HEK293 (cell line): Measurements from ENCODE around the gene PLCG2.

ENCODE experiments used
- GLIS2 ChIP-seq: fragments of 450-650 bp; formaldehyde crosslinking; IDR thresholded peaks from 2 replicates; pipeline ENCODE4 v1.5.1; 2016; ENCODE audit warnings: missing biosample characterization, missing genetic modification characterization
- TCF7L2 ChIP-seq: IDR thresholded peaks from 2 replicates; pipeline ENCODE4 v1.6.1; 2011; ENCODE audit warnings: low read depth, mild to moderate bottlenecking, inconsistent platforms, low read length, moderate library complexity, borderline replicate concordance
- WT1 ChIP-seq: fragments of 450-650 bp; formaldehyde crosslinking; IDR thresholded peaks from 2 replicates; pipeline ENCODE4 v1.5.1; 2016; ENCODE audit warnings: missing biosample characterization, missing genetic modification characterization
- ZIC2 ChIP-seq: fragments of 450-650 bp; formaldehyde crosslinking; IDR thresholded peaks from 2 replicates; pipeline ENCODE4 v1.5.1; 2016; ENCODE audit warnings: missing biosample characterization, missing genetic modification characterization
- ZNF112 ChIP-seq: fragments of 450-650 bp; formaldehyde crosslinking; IDR thresholded peaks from 2 replicates; pipeline ENCODE4 v1.5.0; 2017; ENCODE audit warnings: missing biosample characterization, missing genetic modification characterization
- ZNF16 ChIP-seq: fragments of 450-650 bp; formaldehyde crosslinking; IDR thresholded peaks from 2 replicates; pipeline ENCODE4 v1.5.1; 2016; ENCODE audit warnings: low read depth, missing biosample characterization, missing genetic modification characterization
- ZNF175 ChIP-seq: fragments of 450-650 bp; formaldehyde crosslinking; IDR thresholded peaks from 2 replicates; pipeline ENCODE4 v1.5.1; 2016; ENCODE audit warnings: missing biosample characterization, missing genetic modification characterization
- ZNF221 ChIP-seq: fragments of 450-650 bp; formaldehyde crosslinking; IDR thresholded peaks from 2 replicates; pipeline ENCODE4 v1.5.1; 2017; ENCODE audit warnings: missing biosample characterization, missing genetic modification characterization, borderline replicate concordance
- ZNF292 ChIP-seq: fragments of 450-650 bp; formaldehyde crosslinking; IDR thresholded peaks from 2 replicates; pipeline ENCODE4 v1.5.1; 2016; ENCODE audit warnings: low read depth, missing biosample characterization, missing genetic modification characterization, borderline replicate concordance
- ZNF324 ChIP-seq: fragments of 450-650 bp; formaldehyde crosslinking; IDR thresholded peaks from 2 replicates; pipeline ENCODE4 v1.5.1; 2016; ENCODE audit warnings: missing biosample characterization, missing genetic modification characterization
- ZNF416 ChIP-seq: fragments of 450-650 bp; formaldehyde crosslinking; IDR thresholded peaks from 2 replicates; pipeline ENCODE4 v1.5.1; 2016; ENCODE audit warnings: missing biosample characterization, missing genetic modification characterization
- ZNF473 ChIP-seq: fragments of 450-650 bp; formaldehyde crosslinking; IDR thresholded peaks from 2 replicates; pipeline ENCODE4 v1.5.1; 2017; ENCODE audit warnings: missing biosample characterization, missing genetic modification characterization
- ZNF585B ChIP-seq: fragments of 450-650 bp; formaldehyde crosslinking; IDR thresholded peaks from 2 replicates; pipeline ENCODE4 v1.5.1; 2016; ENCODE audit warnings: missing biosample characterization, missing genetic modification characterization
- ZNF596 ChIP-seq: fragments of 450-650 bp; IDR thresholded peaks from 2 replicates; pipeline ENCODE4 v1.5.0; 2018; ENCODE audit warnings: missing biosample characterization, mild to moderate bottlenecking, missing genetic modification characterization, moderate library complexity
- ZNF600 ChIP-seq: fragments of 450-650 bp; formaldehyde crosslinking; IDR thresholded peaks from 2 replicates; pipeline ENCODE4 v1.5.1; 2016; ENCODE audit warnings: missing biosample characterization, missing genetic modification characterization
- TF ChIP-seq, protein P1 (sequence below): fragments of 450-650 bp; formaldehyde crosslinking; IDR thresholded peaks from 2 replicates; pipeline ENCODE4 v1.5.1; 2016; ENCODE audit warnings: missing biosample characterization, missing genetic modification characterization
- TF ChIP-seq, protein P2 (sequence below): fragments of 450-650 bp; formaldehyde crosslinking; IDR thresholded peaks from 2 replicates; pipeline ENCODE4 v1.5.1; 2017; ENCODE audit warnings: missing biosample characterization, missing genetic modification characterization
- TF ChIP-seq, protein P3 (sequence below): fragments of 450-650 bp; formaldehyde crosslinking; IDR thresholded peaks from 2 replicates; pipeline ENCODE4 v1.5.1; 2016; ENCODE audit warnings: missing biosample characterization, missing genetic modification characterization
- TF ChIP-seq, protein P4 (sequence below): fragments of 450-650 bp; formaldehyde crosslinking; IDR thresholded peaks from 2 replicates; pipeline ENCODE4 v1.5.1; 2016; ENCODE audit warnings: missing biosample characterization, missing genetic modification characterization, borderline replicate concordance
- TF ChIP-seq, protein P5 (sequence below): fragments of 450-650 bp; formaldehyde crosslinking; conservative IDR thresholded peaks from 2 replicates; pipeline ENCODE4 v1.5.1; 2016; ENCODE audit warnings: low read depth, missing biosample characterization, missing genetic modification characterization
- TF ChIP-seq, protein P6 (sequence below): fragments of 450-650 bp; formaldehyde crosslinking; IDR thresholded peaks from 2 replicates; pipeline ENCODE4 v1.5.1; 2016; ENCODE audit warnings: missing biosample characterization, missing genetic modification characterization

The PLCG2 gene

DNA sequence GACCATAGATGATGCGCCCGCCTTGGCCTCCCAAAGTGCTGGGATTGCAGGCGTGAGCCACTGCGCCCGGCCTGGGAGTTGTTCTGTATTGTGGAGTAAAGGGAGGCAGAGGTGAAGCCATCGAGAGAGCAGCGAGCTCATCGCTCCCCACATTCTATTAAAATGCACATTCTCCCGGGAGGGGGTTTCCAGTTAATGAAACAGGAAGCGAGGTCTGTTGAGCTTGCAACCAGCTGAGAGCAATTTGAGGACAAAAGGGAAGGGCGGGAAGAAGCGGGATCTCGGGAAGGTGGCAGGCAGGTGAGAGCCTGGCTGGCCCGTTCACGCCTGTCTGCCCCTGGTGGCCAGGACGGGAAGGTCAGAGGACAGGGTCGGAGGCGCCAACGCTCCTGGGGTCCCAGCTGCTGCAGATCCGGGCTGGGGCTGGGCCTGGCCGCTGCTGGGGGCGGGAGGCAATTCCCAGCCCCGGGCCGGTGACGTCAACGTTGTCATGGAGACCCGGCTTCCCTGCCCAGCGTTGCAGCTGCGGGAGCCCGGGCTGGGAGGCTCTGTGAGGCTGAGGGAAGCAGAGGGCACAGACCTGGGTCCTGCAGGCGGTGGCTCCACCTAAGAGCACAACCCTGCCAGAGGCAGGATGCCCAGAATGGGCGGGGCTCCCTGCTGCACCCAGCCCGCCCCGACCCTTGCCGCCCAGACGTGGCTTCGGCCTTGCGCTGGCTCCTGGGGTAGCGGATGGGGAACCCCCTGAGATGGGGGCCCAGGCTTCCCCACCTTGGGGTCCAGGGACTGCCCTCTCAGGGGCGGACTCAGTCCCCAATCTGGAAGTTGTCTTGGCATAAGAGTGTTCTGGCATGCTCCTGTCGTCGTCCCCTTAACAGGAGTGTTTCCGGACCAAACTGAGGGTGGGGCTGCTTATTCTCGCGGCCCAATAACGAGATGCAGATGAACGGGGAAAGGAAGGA, 48.7 kb upstream of the PLCG2 start (continued):
- TF ChIP-seq ZNF292 (tag by site-specific recombination) (no peak), ZNF175 (tag by site-specific recombination) (no peak), ZNF416 (tag by site-specific recombination) (no peak), ZNF112 (tag by site-specific recombination) (no peak), ZNF16 (tag by site-specific recombination) (no peak), ZNF324 (tag by site-specific recombination) (no peak), ZNF596 (tag by site-specific recombination) (no peak), ZNF585B (tag by site-specific recombination) (no peak), ZNF221 (tag by site-specific recombination) (no peak), GLIS2 (peak; percentile 94), ZNF473 (no peak), ZNF600 (0 out of 2 replicates have a peak, but pooled peaks have one; percentile 23), ZIC2 (tag by site-specific recombination) (peak; percentile 55; the same call in 1 of the 2 replicates), WT1 (no peak; the same call in 1 of the 2 replicates), TCF7L2 (no peak)
- TF ChIP-seq, protein P1, sequence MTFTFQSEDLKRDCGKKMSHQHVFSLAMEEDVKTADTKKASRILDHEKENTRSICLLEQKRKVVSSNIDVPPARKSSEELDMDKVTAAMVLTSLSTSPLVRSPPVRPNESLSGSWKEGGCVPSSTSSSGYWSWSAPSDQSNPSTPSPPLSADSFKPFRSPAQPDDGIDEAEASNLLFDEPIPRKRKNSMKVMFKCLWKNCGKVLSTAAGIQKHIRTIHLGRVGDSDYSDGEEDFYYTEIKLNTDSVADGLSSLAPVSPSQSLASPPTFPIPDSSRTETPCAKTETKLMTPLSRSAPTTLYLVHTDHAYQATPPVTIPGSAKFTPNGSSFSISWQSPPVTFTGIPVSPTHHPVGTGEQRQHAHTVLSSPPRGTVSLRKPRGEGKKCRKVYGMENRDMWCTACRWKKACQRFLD (tag by site-specific recombination), result no peak
- TF ChIP-seq, protein P2, sequence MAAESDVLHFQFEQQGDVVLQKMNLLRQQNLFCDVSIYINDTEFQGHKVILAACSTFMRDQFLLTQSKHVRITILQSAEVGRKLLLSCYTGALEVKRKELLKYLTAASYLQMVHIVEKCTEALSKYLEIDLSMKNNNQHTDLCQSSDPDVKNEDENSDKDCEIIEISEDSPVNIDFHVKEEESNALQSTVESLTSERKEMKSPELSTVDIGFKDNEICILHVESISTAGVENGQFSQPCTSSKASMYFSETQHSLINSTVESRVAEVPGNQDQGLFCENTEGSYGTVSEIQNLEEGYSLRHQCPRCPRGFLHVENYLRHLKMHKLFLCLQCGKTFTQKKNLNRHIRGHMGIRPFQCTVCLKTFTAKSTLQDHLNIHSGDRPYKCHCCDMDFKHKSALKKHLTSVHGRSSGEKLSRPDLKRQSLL, result no peak
- TF ChIP-seq, protein P3, sequence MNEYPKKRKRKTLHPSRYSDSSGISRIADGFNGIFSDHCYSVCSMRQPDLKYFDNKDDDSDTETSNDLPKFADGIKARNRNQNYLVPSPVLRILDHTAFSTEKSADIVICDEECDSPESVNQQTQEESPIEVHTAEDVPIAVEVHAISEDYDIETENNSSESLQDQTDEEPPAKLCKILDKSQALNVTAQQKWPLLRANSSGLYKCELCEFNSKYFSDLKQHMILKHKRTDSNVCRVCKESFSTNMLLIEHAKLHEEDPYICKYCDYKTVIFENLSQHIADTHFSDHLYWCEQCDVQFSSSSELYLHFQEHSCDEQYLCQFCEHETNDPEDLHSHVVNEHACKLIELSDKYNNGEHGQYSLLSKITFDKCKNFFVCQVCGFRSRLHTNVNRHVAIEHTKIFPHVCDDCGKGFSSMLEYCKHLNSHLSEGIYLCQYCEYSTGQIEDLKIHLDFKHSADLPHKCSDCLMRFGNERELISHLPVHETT (tag by site-specific recombination), result peak; percentile 25; the same call in 1 of the 2 replicates
- TF ChIP-seq, protein P4, sequence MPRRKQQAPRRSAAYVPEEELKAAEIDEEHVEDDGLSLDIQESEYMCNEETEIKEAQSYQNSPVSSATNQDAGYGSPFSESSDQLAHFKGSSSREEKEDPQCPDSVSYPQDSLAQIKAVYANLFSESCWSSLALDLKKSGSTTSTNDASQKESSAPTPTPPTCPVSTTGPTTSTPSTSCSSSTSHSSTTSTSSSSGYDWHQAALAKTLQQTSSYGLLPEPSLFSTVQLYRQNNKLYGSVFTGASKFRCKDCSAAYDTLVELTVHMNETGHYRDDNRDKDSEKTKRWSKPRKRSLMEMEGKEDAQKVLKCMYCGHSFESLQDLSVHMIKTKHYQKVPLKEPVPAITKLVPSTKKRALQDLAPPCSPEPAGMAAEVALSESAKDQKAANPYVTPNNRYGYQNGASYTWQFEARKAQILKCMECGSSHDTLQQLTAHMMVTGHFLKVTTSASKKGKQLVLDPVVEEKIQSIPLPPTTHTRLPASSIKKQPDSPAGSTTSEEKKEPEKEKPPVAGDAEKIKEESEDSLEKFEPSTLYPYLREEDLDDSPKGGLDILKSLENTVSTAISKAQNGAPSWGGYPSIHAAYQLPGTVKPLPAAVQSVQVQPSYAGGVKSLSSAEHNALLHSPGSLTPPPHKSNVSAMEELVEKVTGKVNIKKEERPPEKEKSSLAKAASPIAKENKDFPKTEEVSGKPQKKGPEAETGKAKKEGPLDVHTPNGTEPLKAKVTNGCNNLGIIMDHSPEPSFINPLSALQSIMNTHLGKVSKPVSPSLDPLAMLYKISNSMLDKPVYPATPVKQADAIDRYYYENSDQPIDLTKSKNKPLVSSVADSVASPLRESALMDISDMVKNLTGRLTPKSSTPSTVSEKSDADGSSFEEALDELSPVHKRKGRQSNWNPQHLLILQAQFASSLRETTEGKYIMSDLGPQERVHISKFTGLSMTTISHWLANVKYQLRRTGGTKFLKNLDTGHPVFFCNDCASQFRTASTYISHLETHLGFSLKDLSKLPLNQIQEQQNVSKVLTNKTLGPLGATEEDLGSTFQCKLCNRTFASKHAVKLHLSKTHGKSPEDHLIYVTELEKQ (tag by site-specific recombination), result 0 out of 2 replicates have a peak, but pooled peaks have one; percentile 15
- TF ChIP-seq, protein P5, sequence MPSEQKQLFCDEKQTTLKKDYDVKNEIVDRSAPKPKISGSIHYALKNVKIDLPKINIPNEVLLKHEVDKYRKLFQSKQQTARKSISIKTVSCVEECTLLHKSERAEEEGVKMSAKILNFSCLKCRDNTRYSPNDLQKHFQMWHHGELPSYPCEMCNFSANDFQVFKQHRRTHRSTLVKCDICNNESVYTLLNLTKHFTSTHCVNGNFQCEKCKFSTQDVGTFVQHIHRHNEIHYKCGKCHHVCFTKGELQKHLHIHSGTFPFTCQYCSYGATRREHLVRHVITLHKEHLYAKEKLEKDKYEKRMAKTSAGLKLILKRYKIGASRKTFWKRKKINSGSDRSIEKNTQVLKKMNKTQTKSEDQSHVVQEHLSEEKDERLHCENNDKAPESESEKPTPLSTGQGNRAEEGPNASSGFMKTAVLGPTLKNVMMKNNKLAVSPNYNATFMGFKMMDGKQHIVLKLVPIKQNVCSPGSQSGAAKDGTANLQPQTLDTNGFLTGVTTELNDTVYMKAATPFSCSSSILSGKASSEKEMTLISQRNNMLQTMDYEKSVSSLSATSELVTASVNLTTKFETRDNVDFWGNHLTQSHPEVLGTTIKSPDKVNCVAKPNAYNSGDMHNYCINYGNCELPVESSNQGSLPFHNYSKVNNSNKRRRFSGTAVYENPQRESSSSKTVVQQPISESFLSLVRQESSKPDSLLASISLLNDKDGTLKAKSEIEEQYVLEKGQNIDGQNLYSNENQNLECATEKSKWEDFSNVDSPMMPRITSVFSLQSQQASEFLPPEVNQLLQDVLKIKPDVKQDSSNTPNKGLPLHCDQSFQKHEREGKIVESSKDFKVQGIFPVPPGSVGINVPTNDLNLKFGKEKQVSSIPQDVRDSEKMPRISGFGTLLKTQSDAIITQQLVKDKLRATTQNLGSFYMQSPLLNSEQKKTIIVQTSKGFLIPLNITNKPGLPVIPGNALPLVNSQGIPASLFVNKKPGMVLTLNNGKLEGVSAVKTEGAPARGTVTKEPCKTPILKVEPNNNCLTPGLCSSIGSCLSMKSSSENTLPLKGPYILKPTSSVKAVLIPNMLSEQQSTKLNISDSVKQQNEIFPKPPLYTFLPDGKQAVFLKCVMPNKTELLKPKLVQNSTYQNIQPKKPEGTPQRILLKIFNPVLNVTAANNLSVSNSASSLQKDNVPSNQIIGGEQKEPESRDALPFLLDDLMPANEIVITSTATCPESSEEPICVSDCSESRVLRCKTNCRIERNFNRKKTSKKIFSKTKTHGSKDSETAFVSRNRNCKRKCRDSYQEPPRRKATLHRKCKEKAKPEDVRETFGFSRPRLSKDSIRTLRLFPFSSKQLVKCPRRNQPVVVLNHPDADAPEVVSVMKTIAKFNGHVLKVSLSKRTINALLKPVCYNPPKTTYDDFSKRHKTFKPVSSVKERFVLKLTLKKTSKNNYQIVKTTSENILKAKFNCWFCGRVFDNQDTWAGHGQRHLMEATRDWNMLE (tag by site-specific recombination), result no peak
- TF ChIP-seq, protein P6, sequence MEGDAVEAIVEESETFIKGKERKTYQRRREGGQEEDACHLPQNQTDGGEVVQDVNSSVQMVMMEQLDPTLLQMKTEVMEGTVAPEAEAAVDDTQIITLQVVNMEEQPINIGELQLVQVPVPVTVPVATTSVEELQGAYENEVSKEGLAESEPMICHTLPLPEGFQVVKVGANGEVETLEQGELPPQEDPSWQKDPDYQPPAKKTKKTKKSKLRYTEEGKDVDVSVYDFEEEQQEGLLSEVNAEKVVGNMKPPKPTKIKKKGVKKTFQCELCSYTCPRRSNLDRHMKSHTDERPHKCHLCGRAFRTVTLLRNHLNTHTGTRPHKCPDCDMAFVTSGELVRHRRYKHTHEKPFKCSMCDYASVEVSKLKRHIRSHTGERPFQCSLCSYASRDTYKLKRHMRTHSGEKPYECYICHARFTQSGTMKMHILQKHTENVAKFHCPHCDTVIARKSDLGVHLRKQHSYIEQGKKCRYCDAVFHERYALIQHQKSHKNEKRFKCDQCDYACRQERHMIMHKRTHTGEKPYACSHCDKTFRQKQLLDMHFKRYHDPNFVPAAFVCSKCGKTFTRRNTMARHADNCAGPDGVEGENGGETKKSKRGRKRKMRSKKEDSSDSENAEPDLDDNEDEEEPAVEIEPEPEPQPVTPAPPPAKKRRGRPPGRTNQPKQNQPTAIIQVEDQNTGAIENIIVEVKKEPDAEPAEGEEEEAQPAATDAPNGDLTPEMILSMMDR (tag by site-specific recombination), result peak; percentile 82
